Stimulated activated CD4-positive, alpha-beta T cell treated with anti-CD3 and anti-CD28 coated beads, Interleukin-4, amount 100 ng/mL, for 24 hours (primary cell): ENCODE data around the gene RTEL1.
"Not testable (repeated sequence)": the region's sequence is repeated elsewhere in the genome, so short reads cannot be mapped to it uniquely, and the experiment has no call there.

Experiments used
- DNase-seq: peaks from one replicate; pipeline ENCODE4 v3.0.0-alpha.2; 2020

RTEL1 gene

GRCh38 chr20:63701329-63702035, 43.4 kb downstream of the RTEL1 start:
- no peak for DNase-seq

- no peak for DNase-seq
Measured at GRCh38 chr20:63702036-63702665, 44.0 kb downstream of the RTEL1 start.

DNA sequence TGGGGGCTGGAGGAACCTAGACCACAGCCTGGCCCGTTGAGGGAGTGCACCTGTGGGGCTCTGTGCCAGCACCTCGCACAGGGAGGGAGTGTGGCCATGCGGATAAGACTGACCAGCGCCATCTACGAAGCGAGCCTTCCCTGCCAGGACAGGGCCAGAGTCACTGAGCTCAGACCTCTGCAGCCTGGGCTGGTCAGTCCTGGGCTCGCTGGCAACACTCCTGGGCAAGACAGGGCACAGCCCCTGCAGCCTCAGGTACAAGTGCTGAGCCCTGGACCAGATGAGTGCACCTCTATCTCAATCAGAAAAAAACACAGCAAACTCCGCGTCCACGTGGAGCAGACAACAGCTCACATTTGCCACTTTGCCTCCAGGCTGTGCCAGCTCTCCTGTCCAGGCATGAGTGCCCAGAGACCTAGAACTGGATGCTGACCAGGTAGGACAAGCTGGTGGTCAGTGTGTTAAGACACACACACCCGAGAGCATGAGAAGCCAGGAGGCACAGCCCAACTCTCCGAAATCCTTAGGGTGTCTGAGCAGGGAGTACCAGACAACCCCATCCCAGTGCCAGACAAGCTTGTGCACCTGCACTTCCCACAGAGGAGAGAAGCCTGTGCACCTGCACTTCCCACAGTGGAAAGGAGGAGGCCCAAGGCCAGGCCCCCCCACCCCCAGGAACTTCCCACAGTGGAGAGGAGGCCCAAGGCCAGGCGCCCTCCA, 44.8 kb downstream of the RTEL1 start:
- no peak for DNase-seq

GRCh38 chr20:63703471-63703975, 45.4 kb downstream of the RTEL1 start:
- DNase-seq = no peak

GRCh38 chr20:63703976-63704748, 46.0 kb downstream of the RTEL1 start:
- no peak for DNase-seq

- DNase-seq = no peak
Measured at GRCh38 chr20:63704749-63705117, 46.6 kb downstream of the RTEL1 start.

DNA sequence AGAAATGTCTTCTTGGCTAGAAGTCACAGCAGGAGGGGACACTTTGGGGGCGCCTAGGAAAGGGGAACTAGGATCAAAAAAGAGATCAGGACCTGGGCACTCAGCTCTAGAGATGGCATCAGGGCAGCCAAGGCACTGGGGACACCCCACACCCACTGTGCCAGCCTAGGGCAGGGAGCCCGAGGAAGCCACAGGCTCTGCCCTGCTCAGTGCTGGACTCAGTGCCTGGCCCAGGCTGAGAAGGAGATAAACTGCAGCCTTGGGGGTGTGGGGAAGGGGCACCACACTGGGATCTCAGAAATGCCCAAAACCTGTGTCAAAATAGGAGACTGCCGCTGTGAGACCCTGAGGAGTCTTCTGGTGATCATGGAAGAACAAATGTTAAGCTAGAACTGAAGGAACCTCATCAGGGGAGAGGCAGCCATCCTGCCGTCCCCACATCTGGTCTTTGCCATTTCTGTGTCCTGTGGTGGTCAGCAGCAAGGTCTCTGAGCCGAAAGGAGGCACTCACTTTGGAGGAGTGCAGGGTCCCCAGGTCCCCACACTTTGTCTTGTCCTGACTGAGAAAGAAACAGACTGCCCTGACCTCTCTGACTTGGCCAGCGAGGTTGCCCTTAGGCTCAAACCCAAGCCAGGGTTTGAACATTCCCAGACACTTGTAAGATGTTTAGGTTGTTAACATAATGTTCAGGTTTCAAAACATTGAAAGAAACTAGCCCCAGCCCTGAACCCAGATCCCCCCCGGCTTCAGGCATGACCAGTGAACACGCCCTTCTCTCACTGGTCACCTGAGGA, 47.3 kb downstream of the RTEL1 start:
- DNase-seq = no peak

- DNase-seq = no peak
Measured at GRCh38 chr20:63706027-63706695, 48.0 kb downstream of the RTEL1 start.

- DNase-seq = peak; percentile 70
Measured at GRCh38 chr20:63706852-63707557, 48.9 kb downstream of the RTEL1 start.

DNA sequence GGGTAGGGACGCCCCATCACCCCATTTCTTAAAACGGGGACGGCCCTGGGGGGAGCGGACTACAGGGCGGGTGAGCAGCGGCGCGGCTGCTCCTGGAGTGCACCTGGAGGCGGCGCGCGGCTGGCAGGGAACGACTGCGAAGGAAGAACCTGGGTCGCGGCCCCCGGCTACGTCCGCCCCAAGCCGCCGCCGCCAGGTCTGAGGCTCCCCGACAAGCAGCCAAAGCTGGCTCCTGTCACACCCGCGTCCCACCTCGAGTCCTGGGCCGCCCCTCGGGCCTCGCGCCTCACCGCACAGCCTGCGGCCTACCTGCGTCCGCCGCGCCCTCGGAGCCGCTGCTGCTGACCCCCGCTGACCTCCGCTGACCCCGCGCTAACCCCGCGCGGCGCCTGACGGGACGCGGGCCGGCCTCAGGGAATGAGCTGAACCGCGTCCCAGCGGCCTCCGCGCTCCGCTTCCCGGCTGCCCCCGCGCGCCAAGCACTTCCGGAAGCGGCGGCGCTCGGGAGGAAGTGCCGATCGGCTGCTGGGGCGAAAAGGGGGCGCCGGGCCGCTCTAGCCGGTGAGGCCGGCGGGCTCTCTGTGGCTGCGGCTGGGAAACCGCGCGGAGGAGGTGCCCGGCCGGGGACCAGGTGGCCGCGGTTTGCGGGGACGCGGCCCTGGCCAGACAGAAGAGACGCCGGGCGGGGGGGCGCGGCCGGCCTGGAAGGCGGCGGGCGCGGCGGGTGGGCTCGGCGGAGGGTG, 49.6 kb downstream of the RTEL1 start, which contains the start of the genes ARFRP1 and ZGPAT:
Gene ARFRP1, minus strand, starts transcription at position 419 of the 743 bp plus-strand sequence. CDS start 885 bp downstream, outside the sequence.
Gene ZGPAT, plus strand, starts transcription at position 482 of the 743 bp plus-strand sequence. CDS start 542 bp downstream, outside the sequence.
- DNase-seq = peak; percentile 88

GRCh38 chr20:63708301-63709148, 50.4 kb downstream of the RTEL1 start:
- no peak for DNase-seq

- no peak for DNase-seq
Measured at GRCh38 chr20:63709149-63709527, 51.0 kb downstream of the RTEL1 start.

DNA sequence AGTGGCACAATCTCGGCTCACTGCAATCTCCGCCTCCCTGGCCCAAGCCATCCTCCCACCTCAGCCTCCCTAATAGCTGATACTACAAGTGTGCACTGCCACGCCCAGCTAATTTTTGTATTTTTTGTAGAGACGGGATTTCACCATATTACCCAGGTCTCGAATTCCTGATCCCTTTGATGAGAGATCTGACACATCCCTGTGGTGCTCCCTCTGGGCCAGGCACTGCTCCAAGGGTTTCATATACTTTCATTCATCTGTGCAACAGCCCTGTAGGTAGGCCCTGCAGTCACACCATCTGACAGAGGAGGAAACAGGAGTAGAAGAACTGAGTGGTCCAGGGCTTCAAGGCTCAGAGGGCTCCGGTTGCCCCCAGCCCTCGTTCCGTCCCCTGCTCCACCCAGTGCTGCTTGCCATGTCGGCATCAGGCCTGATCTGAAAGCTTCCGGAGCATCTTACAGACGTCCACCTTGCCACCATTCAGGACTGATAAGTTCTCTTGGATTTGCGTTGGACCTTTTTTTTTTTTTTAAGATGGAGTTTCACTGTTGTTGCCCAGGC, 53.1 kb downstream of the RTEL1 start:
- no peak for DNase-seq

DNA sequence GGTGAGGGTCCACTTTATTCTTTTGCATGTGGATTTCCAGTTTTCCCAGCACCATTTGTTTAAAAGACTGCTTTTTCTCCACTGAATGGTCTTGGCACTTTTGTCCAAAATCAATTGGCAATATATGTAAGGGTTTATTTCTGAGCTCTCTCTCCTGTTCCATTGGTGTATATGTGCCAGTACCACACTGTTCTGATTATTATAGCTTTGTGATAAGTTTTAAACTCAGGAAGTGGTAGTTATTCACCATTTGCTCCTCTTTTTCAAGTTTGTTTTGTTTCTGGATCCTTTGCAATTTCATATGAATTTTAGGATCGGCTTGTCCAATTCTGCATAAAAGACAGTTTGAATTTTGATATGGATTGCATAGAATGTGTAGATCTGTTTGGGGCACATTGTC, 54.1 kb downstream of the RTEL1 start:
- DNase-seq = no peak

- DNase-seq = no peak
Measured at GRCh38 chr20:63714858-63715257, 56.7 kb downstream of the RTEL1 start.

DNA sequence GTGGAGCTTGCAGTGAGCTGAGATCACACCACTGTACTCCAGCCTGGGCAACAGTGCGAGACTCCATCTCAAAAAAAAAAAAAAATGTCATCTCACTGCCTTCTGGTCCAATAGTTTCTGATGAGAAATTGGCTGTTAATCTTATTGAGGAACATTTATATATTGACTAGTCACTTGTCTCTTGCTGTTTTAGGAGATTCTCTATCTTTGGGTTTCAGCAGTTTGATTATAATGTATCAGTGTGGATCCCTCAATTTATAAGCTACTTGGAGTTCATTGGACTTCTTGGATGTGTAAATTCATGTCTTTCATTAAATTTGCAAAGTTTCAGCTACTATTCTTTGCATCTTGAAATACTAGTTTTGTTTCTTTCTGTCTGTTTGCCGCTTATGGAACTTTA, 60.9 kb downstream of the RTEL1 start:
- no peak for DNase-seq

- DNase-seq = not testable (repeated sequence)
Measured at GRCh38 chr20:63722967-63723622, 65.0 kb downstream of the RTEL1 start.

- DNase-seq = not testable (repeated sequence)
Measured at GRCh38 chr20:63730189-63730733, 72.1 kb downstream of the RTEL1 start.
